SU-DHL-6 (cell line): ENCODE measurements around the gene DEAF1.

Experiments used
- H2AFZ ChIP-seq: fragments of 200-600 bp; sonication (generic); 2 replicates; pipeline ENCODE4 v1.6.1; 2014; ENCODE audit warnings: low read depth, mild to moderate bottlenecking, moderate library complexity, mixed read lengths, antibody characterized with exemption, low read length; ENCODE audit not compliant: severe bottlenecking
- H3F3A ChIP-seq: fragments of 200-600 bp; shearing (Covaris generic); 2 replicates; pipeline ENCODE4 v1.6.0; 2016; ENCODE audit warnings: antibody characterized with exemption, mild to moderate bottlenecking; ENCODE audit not compliant: insufficient read depth
- H3K27ac ChIP-seq: fragments of 200-600 bp; sonication (generic); 2 replicates; pipeline ENCODE4 v1.5.1; 2016; ENCODE audit warnings: low read depth, mild to moderate bottlenecking, low read length, moderate library complexity, mixed read lengths
- H3K27me3 ChIP-seq: fragments of 200-600 bp; sonication (generic), shearing (Covaris generic); 2 replicates; pipeline ENCODE4 v1.6.0; 2014; ENCODE audit warnings: mild to moderate bottlenecking, low read length
- H3K36me3 ChIP-seq: fragments of 200-600 bp; sonication (generic); 2 replicates; pipeline ENCODE4 v1.6.1; 2014; ENCODE audit warnings: mild to moderate bottlenecking, low read length, mixed read lengths
- H3K4me2 ChIP-seq: fragments of 300-600, 200-600 bp; shearing (Covaris generic), sonication (generic); 2 replicates; pipeline ENCODE4 v1.6.0; 2014; ENCODE audit warnings: low read length, low read depth, mild to moderate bottlenecking; ENCODE audit not compliant: poor library complexity, severe bottlenecking
- H3K4me3 ChIP-seq: fragments of 200-600 bp; sonication (generic); 2 replicates; pipeline ENCODE4 v1.5.1; 2014; ENCODE audit warnings: antibody characterized with exemption, low read length, mild to moderate bottlenecking, mixed read lengths; ENCODE audit not compliant: insufficient read depth, poor library complexity, severe bottlenecking
- H3K79me2 ChIP-seq: fragments of 200-600 bp; sonication (generic); 2 replicates; pipeline ENCODE4 v1.6.1; 2014; ENCODE audit warnings: mild to moderate bottlenecking, low read length, moderate library complexity; ENCODE audit not compliant: insufficient read depth
- H3K9ac ChIP-seq: fragments of 200-600 bp; sonication (generic); 2 replicates; pipeline ENCODE4 v1.7.0; 2014; ENCODE audit warnings: mild to moderate bottlenecking, low read length
- H3K9me2 ChIP-seq: fragments of 200-600 bp; sonication (generic); replicated peaks from 2 replicates; pipeline ENCODE4 v1.6.1; 2014; ENCODE audit warnings: low read length; ENCODE audit not compliant: insufficient read depth
- H3K9me3 ChIP-seq: fragments of 200-600 bp; sonication (generic); 2 replicates; pipeline ENCODE4 v1.6.1; 2014; ENCODE audit warnings: low read length, mixed read lengths; ENCODE audit not compliant: insufficient read depth
- H4K20me1 ChIP-seq: fragments of 200-600 bp; sonication (generic); 2 replicates; pipeline ENCODE4 v1.6.1; 2014; ENCODE audit warnings: low read depth, mild to moderate bottlenecking, antibody characterized with exemption, low read length, moderate library complexity, mixed read lengths
- CTCF ChIP-seq: fragments of 200-600 bp; sonication (generic); IDR thresholded peaks from one replicate; pipeline ENCODE4 v1.5.1; 2017; ENCODE audit warnings: antibody characterized with exemption, mild to moderate bottlenecking, low read length, moderate library complexity; ENCODE audit not compliant: insufficient read depth, poor library complexity, severe bottlenecking
- EZH2phosphoT487 ChIP-seq: fragments of 200-600 bp; sonication (generic), shearing (Covaris generic); conservative IDR thresholded peaks from 2 replicates; pipeline ENCODE4 v1.6.1; 2018; ENCODE audit warnings: mild to moderate bottlenecking, antibody characterized with exemption, low read length, moderate library complexity, mixed read lengths

The DEAF1 gene

GRCh38 chr11:688681-689080 is 6.3 kb downstream of the DEAF1 start:
- Histone ChIP-seq H3K4me3 (no peak overlapping the region), H3K27ac (no peak overlapping the region), H3K79me2 (peaks cover 10% of the 10 kb centered on the region), H3K27me3 (no peaks in the 10 kb centered on the region), H3K36me3 (no peaks in the 10 kb centered on the region), H2AFZ (no peak overlapping the region), H3K9me2 (no peaks in the 10 kb centered on the region), H3K4me2 (no peak overlapping the region), H3F3A (no peaks in the 10 kb centered on the region), H3K9me3 (no peaks in the 10 kb centered on the region), H3K9ac (no peak overlapping the region), H4K20me1 (no peaks in the 10 kb centered on the region)
- no peak for TF ChIP-seq EZH2phosphoT487
- TF ChIP-seq CTCF, result no peak

- Histone ChIP-seq H3F3A (no peaks in the 10 kb centered on the region), H3K79me2 (peaks cover under 1% of the 10 kb centered on the region), H3K4me3 (no peak overlapping the region), H3K27me3 (no peaks in the 10 kb centered on the region), H4K20me1 (no peaks in the 10 kb centered on the region), H3K9ac (no peak overlapping the region), H2AFZ (no peak overlapping the region), H3K9me2 (no peaks in the 10 kb centered on the region), H3K9me3 (no peaks in the 10 kb centered on the region), H3K27ac (no peak overlapping the region), H3K36me3 (no peaks in the 10 kb centered on the region), H3K4me2 (no peak overlapping the region)
- TF ChIP-seq EZH2phosphoT487, result no peak
- no peak for TF ChIP-seq CTCF
Observed at GRCh38 chr11:687751-688150, 7.3 kb downstream of the DEAF1 start.

GRCh38 chr11:686451-687243 is 8.4 kb downstream of the DEAF1 start:
- Histone ChIP-seq H3F3A (no peaks in the 10 kb centered on the region), H3K27ac (no peak overlapping the region), H3K4me2 (no peak overlapping the region), H3K9me2 (no peaks in the 10 kb centered on the region), H3K4me3 (no peak overlapping the region), H4K20me1 (no peaks in the 10 kb centered on the region), H3K9me3 (no peaks in the 10 kb centered on the region), H2AFZ (no peak overlapping the region), H3K27me3 (no peaks in the 10 kb centered on the region), H3K9ac (no peak overlapping the region), H3K36me3 (no peaks in the 10 kb centered on the region), H3K79me2 (no peaks in the 10 kb centered on the region)
- TF ChIP-seq CTCF, result no peak
- no peak for TF ChIP-seq EZH2phosphoT487
